ENCODE data around the gene EPB41.
"Not testable (repeated sequence)": the region's sequence is repeated elsewhere in the genome, so short reads cannot be mapped to it uniquely, and the experiment has no call there.

EPB41 gene

DNA sequence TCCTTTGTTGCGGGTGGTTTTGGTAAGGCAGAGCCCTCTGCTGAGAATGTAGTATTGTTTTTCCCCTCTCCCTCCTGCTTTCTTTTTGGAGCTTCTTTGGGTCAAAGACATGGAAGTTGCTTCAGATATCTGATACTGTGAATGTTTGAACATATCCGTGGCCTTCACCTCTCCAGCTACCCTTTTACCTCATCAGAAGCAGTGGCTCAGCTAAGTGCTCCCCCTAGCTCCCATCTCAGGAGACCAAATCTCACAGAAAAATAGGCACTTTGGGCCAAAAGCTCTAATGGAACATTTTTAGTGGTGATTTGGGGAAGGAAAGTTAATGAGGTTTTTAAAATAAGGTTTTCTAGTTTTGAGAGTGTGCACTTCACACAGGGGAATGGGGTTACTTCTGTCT is 203.0 kb downstream of the EPB41 start:
- DNase-seq, result no peak

GRCh38 chr1:29119121-29119929 is 205.0 kb downstream of the EPB41 start:
- no peak for DNase-seq

DNA sequence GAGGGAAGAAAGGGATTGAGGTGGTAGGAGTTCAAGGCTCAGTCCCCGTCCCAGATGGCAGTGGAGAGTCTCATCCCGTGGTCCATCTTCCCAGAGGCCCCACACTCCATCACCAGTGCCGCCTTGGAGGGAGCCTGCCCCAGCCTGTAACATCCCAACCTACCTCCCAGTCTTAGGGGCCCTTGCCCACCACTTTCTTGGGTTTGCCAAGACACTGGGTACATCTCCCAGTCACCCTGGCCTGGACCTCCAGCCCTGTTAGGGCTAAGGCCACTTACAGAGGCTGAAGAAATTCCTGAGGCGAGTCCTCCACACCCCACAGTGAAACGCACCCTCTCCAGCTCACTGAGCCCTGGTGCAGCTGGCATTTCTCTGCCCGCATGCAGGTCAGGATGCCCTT is 206.0 kb downstream of the EPB41 start:
- no peak for DNase-seq

GRCh38 chr1:29120947-29121485 is 206.6 kb downstream of the EPB41 start:
- DNase-seq, result no peak

- DNase-seq, result no peak
These were observed 207.2 kb downstream of the EPB41 start for GRCh38 chr1:29121516-29121935.

DNA sequence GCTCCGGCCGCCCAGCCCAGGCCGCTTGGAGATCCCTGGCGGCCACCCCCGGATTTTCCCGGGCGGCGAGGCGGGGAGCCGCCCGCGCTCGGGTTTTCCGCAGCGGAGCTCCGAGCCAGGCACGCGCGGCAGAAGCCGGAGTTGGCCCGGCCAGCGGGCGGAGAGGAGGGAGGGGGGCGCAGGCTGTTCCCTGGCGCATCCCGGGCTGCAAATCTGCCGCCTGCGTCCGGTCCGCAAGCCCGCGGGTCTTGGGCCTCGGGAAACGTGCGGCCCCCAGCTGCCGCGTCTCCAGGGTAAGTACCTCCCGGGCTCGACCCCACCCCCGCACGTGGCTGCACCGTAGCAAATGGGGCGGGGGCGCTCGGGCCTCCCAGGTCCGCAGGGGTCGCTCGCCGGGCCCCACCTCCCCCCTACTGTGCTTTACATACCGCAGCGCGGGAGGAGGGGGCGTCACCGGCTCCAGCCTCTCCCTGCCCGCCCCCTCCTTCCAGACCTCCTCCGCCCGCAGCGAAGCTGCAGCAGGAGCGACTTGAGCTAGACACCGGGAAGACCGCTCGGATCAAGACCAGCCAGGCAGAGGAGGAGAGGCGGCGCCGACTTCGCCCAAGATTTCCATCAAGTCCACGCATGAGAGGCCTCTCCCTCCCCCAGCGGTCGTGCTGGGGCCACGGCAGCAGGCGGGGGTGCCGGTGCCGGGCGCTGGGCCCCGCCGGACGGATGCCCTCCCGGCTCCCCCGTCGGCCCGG is 207.7 kb downstream of the EPB41 start:
- DNase-seq, result no peak

DNA sequence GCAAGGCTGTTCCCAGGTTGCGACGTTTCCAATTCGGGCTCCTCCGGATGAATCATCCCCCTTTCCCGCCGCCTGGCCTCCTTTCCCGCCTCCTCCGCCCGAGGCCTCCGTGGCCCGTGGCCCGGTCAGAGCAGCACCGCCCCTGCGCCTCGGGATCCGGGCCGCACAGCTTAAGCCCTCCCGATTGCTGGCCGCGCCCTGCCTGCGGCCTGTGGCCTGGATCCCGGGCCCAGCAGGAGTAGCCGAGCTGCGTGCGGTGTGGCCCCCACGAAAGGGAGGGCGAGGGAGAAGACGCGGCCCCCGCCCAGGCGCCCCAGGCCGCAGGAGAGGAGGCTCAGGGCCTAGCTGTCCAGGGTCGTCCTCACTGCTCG is 208.3 kb downstream of the EPB41 start:
- DNase-seq, result no peak

DNA sequence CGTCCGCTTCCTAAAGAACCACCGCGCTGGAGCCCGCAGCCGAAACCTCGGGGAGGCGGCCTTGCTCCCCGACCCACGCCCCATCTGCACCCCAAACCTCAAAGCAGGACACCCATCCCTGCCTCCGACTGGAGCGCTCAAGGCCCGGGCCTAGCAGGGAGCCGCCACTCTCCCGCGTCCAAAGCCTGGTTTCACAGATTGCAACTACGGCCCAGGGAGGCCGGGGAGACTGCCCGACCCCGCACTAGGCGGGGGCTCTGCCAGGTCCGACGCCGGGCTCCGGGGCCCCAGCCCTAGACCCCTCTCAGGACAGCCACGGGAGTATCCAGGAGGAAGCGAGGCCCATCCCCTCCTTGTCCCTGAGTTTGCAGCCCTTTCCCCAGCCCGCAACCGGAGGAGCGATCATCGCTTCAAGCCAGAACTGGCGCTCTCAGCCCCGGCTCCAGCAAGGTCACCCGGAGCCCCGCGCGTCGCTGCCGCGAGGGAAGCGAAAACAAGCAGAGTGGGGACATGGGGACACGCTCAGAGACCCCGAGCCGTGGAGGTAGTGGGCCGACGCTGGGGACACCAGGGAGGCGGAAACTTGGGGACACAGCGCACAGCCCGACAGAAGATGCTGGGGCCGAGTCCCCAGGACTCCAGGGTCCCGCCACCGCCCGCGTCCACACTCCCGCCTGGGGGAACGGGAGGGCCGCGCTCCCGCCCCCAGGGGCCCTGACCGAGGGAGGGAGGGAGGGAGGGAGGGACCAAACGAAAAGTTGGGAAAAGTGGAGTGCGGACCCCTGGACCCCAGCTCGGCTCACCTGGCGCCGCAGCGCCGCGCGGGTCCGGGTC is 208.9 kb downstream of the EPB41 start:
- DNase-seq, result no peak

- no peak for DNase-seq
These were observed 209.6 kb downstream of the EPB41 start, which contains the start of gene TMEM200B for GRCh38 chr1:29123887-29124365. Gene TMEM200B, minus strand, starts transcription at chr1:29123903. Its CDS starts 2,075 bp downstream, at chr1:29121828.

GRCh38 chr1:29124366-29125236 is 210.2 kb downstream of the EPB41 start:
- DNase-seq, result no peak

DNA sequence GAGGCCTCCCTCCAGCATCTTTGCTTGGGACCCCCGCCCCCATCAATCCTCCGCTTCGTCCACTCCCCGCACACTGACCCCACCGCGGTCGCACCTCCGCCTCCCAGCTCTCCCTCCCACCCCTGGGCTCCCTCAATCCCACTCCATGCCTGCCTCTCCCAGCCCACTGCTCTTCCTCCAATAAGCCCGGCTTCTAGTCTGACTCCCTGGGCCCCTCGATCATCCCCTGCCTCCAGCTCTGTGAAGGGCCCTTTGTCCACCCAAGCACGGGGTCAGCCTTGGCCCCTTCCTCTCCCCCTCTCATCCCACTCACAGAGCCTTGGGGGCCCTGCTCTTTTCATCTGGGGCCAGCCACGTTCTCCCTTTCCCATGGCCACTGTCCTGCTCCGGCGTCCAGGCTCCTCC is 210.9 kb downstream of the EPB41 start:
- DNase-seq, result no peak

DNA sequence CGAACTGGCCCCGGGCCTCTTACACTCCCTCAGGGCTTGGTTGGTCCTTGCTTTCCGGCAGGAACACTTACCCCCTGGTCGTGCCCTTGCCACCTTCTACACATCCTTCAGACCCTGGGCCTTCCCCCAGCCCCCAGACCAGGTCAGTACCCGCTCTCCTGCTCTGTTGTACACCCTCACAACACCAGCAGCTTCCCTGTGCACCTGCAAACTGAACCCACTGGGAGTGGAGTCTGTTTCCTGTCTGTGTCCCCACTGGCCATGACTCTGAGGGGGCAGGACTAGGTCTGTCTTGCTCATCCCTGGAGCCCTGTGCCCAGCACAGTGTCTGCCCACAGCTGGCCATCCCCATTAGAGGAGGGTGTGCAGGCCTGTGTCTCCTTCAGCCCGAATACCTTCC is 211.4 kb downstream of the EPB41 start:
- no peak for DNase-seq

DNA sequence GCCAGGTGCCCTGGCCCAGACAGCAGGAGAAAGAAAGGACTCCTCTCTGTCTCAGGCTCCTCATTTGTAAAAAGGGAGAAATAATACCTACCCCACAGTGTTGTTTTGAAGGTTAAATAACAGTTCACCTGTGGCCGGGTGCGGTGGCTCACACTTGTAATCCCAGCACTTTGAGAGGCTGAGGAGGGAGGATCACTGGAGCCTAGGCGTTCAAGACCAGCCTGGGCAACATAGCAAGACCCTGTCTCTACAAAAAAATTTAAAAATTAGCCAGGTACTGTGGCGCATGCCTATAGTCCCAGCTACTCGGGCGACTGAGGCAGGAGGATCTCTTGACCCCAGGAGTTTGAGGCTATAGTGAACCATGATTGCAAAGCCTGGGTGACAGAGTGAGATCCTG is 211.8 kb downstream of the EPB41 start:
- no peak for DNase-seq

DNA sequence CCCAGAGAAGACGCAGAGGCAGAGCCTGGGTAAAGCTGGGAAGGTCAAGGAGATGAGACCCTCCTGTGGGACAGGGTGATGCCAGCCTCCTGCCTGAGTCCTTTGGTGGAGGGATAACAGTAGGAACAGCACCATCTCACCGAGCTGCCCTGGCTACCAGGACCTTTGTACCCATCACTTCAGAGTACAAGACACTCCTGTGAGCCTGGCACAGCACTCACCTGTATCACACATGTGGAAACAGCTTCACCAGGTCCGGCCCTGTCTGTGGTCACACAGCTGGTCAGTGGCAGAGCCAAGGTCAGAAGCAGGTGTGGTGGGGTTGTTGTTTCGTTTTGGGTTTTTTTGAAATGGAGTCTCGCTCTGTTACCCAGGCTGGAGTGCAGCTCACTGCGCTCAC is 214.4 kb downstream of the EPB41 start:
- DNase-seq, result no peak

DNA sequence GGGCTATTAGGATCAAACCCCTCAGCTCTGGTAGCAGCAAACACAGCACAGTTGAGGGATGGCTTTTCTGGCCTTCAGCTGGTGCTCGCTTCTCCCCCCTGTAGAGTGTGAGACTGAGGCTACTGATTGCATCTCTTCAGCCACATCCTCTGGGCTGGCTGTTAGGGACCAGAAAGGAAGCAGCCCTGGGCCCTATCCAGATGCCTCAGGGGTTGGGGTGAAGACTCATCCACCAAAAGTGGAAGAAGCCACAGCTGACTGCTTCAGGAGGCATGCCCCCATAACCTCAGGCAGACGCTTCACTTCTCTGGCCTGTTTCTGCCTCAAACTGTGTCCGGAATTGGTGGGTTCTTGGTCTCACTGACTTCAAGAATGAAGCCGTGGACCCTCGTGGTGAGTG is 215.5 kb downstream of the EPB41 start:
- DNase-seq, result no peak

DNA sequence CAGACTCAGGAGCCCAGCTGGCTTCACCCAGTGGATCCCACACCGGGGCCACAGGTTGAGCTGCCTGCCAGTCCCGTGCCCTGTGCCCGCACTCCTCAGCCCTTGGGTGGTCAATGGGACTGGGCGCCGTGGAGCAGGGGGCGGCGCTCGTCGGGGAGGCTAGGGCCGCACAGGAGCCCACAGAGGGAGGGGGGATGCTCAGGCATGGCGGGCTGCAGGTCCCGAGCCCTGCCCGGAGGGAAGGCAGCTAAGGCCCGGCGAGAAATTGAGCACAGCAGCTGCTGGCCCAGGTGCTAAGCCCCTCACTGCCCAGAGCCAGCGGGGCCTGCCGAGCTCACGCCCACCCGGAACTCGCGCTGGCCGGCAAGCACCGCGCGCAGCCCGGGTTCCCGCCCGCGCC is 216.7 kb downstream of the EPB41 start:
- DNase-seq, result not testable (repeated sequence)

DNA sequence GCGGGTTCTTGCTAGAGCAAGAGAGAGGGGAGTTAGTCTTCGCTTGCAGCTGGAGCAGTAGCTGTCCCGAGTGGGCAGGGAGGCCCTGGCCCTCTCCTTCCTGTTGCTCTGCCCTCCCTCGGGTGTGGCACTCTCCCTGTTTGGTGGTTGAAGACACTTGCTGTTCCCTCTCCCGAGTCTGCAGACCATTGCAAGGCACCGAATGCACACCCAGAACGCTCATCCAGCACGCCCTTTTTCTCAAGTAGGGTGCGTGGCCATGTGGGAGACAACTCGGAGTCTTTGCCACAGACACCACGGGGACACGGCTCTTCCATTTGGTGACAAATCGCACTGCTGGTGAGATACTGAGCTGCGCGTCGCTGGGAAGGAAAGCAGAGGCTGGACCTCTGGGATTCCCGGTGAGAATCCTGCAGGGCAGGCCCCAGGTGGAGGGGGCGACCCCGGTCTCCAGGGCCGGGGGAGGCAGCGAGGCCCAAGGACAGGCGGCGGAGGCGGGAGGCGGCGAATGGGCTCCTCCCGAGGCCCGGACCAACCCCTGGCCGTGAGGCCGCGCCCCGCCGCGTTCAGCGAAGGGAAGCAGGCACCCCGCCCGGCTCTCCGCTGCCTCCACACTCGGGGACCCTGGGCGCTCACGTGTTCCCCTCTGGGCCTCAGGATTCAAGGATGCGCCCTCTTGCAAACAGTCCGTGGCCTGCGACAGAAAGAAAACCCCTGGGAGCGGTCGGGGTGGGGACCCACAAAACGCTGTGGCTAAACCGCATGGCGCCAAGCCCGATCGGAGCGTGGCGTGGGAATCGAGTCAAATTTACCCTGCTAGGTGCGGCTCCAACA is 219.7 kb downstream of the EPB41 start:
- DNase-seq, result no peak

GRCh38 chr1:29134695-29135028 is 220.3 kb downstream of the EPB41 start:
- no peak for DNase-seq

- DNase-seq, result no peak
These were observed 222.1 kb downstream of the EPB41 start for GRCh38 chr1:29136391-29136915.

- no peak for DNase-seq
These were observed 228.3 kb downstream of the EPB41 start for GRCh38 chr1:29142714-29143113.

GRCh38 chr1:29144178-29144577 is 229.8 kb downstream of the EPB41 start:
- no peak for DNase-seq
